WTC11 (cell line): ENCODE measurements around the gene SOX15. TPM values are rescaled to one million over a fixed set of nuclear protein-coding genes. Genes with fewer than 3 reads are reported as not detected.

Source experiments
- ATAC-seq: fragments of 200-7000 bp; cut with Tn5 transposase; 2 replicates; pipeline ENCODE4 v1.10.0; 2021; ENCODE audit warnings: mild to moderate bottlenecking, moderate library complexity
- CTCF ChIA-PET: fragments of 300-600 bp; sonication (Branson Sonifier 250); formaldehyde crosslinking; loops from one replicate; lab custom pipeline; 2021; ENCODE audit warnings: antibody characterized with exemption; lab: Charles Lee
- POLR2A ChIA-PET: fragments of 350-600 bp; sonication (Branson Sonifier 250); formaldehyde crosslinking; loops from one replicate; lab custom pipeline; 2021; ENCODE audit warnings: antibody characterized with exemption; lab: Charles Lee
- DNase-seq: peaks from one replicate; pipeline ENCODE4 v3.0.0; 2021; ENCODE audit warnings: low spot score
- H3K27ac Mint-ChIP-seq: 2 replicates; pipeline ENCODE4 v1.8.0; 2021; ENCODE audit warnings: mixed read lengths
- H3K27me3 Mint-ChIP-seq: 2 replicates; pipeline ENCODE4 v1.8.0; 2021; ENCODE audit warnings: low read depth, mild to moderate bottlenecking, moderate library complexity, mixed read lengths
- H3K36me3 Mint-ChIP-seq: 2 replicates; pipeline ENCODE4 v1.8.0; 2021; ENCODE audit warnings: mixed read lengths
- H3K4me1 Mint-ChIP-seq: 2 replicates; pipeline ENCODE4 v1.8.0; 2022; ENCODE audit warnings: mixed read lengths
- H3K4me3 Mint-ChIP-seq: 2 replicates; pipeline ENCODE4 v1.8.0; 2021; ENCODE audit warnings: mild to moderate bottlenecking, moderate library complexity, mixed read lengths
- H3K9me3 Mint-ChIP-seq: 2 replicates; pipeline ENCODE4 v1.8.0; 2021; ENCODE audit warnings: mixed read lengths
- FOXP1 ChIP-seq: sonication (generic); formaldehyde crosslinking; IDR thresholded peaks from 2 replicates; pipeline ENCODE4 v1.8.0; 2022; ENCODE audit warnings: missing genetic modification reagents, mild to moderate bottlenecking, moderate library complexity, borderline replicate concordance
- GABPB1 ChIP-seq: sonication (generic); formaldehyde crosslinking; IDR thresholded peaks from 2 replicates; pipeline ENCODE4 v1.8.1; 2023; ENCODE audit warnings: mild to moderate bottlenecking, missing genetic modification reagents
- KAT7 ChIP-seq: sonication (generic); formaldehyde crosslinking; IDR thresholded peaks from 2 replicates; pipeline ENCODE4 v1.8.1; 2023; ENCODE audit warnings: missing genetic modification reagents, mild to moderate bottlenecking, borderline replicate concordance
- NFATC4 ChIP-seq: fragments of 250-450 bp; sonication (Bioruptor Pico); IDR thresholded peaks from 2 replicates; pipeline ENCODE4 v1.9.0; 2021; ENCODE audit warnings: mild to moderate bottlenecking
- NFE2L1 ChIP-seq: sonication (generic); formaldehyde crosslinking; IDR thresholded peaks from 2 replicates; pipeline ENCODE4 v1.8.1; 2023; ENCODE audit warnings: missing genetic modification reagents
- NR3C1 ChIP-seq: sonication (generic); formaldehyde crosslinking; conservative IDR thresholded peaks from 2 replicates; pipeline ENCODE4 v1.8.1; 2023; ENCODE audit warnings: low read depth, mild to moderate bottlenecking, missing genetic modification reagents
- OVOL2 ChIP-seq: fragments of 250-450 bp; sonication (Bioruptor Pico); IDR thresholded peaks from 2 replicates; pipeline ENCODE4 v1.9.0; 2021; ENCODE audit warnings: mild to moderate bottlenecking, borderline replicate concordance
- SP1 ChIP-seq: sonication (generic); formaldehyde crosslinking; conservative IDR thresholded peaks from 2 replicates; pipeline ENCODE4 v1.8.1; 2022; ENCODE audit warnings: missing genetic modification reagents
- TEAD4 ChIP-seq: sonication (generic); formaldehyde crosslinking; IDR thresholded peaks from 2 replicates; pipeline ENCODE4 v1.8.0; 2022; ENCODE audit warnings: mild to moderate bottlenecking, missing genetic modification reagents
- ZNF138 ChIP-seq: sonication (generic); formaldehyde crosslinking; conservative IDR thresholded peaks from 2 replicates; pipeline ENCODE4 v1.8.1; 2022; ENCODE audit warnings: mild to moderate bottlenecking, moderate library complexity, missing genetic modification reagents
- ZNF232 ChIP-seq: sonication (generic); formaldehyde crosslinking; IDR thresholded peaks from 2 replicates; pipeline ENCODE4 v1.8.0; 2022; ENCODE audit warnings: mild to moderate bottlenecking, missing genetic modification reagents
- ZNF416 ChIP-seq: fragments of 250-450 bp; sonication (Bioruptor Pico); IDR thresholded peaks from 2 replicates; pipeline ENCODE4 v1.9.0; 2021; ENCODE audit warnings: mild to moderate bottlenecking, inconsistent platforms
- ZNF671 ChIP-seq: fragments of 250-450 bp; sonication (Bioruptor Pico); IDR thresholded peaks from 2 replicates; pipeline ENCODE4 v1.8.0; 2021; ENCODE audit warnings: mild to moderate bottlenecking
- total RNA-seq: library from RNA; stranded (reverse); gene quantifications from 3 replicates; pipeline ENCODE4 v1.2.3, GENCODE V29; 2021
- TF ChIP-seq, protein P1 (sequence below): sonication (generic); formaldehyde crosslinking; conservative IDR thresholded peaks from 2 replicates; pipeline ENCODE4 v1.8.1; 2022; ENCODE audit warnings: mild to moderate bottlenecking, missing genetic modification reagents
- TF ChIP-seq, protein P2 (sequence below): sonication (generic); formaldehyde crosslinking; IDR thresholded peaks from 2 replicates; pipeline ENCODE4 v1.8.0; 2022; ENCODE audit warnings: mild to moderate bottlenecking, missing genetic modification reagents
- TF ChIP-seq, protein P3 (sequence below): fragments of 250-450 bp; sonication (Bioruptor Pico); IDR thresholded peaks from 2 replicates; pipeline ENCODE4 v1.9.0; 2021; ENCODE audit warnings: mild to moderate bottlenecking, borderline replicate concordance
- TF ChIP-seq, protein P4 (sequence below): sonication (generic); formaldehyde crosslinking; conservative IDR thresholded peaks from 2 replicates; pipeline ENCODE4 v1.8.1; 2023; ENCODE audit warnings: mild to moderate bottlenecking, low read depth, missing genetic modification reagents, moderate library complexity
- TF ChIP-seq, protein P5 (sequence below): sonication (generic); formaldehyde crosslinking; IDR thresholded peaks from 2 replicates; pipeline ENCODE4 v1.8.0; 2023; ENCODE audit warnings: missing genetic modification reagents, mild to moderate bottlenecking, borderline replicate concordance
- TF ChIP-seq, protein P6 (sequence below): fragments of 200-600 bp; IDR thresholded peaks from 2 replicates; pipeline ENCODE4 v1.8.0; 2022; ENCODE audit warnings: antibody characterized with exemption

SOX15 gene
- total RNA-seq, 1 experiment from 2014 or later = 19.9 TPM

DNA sequence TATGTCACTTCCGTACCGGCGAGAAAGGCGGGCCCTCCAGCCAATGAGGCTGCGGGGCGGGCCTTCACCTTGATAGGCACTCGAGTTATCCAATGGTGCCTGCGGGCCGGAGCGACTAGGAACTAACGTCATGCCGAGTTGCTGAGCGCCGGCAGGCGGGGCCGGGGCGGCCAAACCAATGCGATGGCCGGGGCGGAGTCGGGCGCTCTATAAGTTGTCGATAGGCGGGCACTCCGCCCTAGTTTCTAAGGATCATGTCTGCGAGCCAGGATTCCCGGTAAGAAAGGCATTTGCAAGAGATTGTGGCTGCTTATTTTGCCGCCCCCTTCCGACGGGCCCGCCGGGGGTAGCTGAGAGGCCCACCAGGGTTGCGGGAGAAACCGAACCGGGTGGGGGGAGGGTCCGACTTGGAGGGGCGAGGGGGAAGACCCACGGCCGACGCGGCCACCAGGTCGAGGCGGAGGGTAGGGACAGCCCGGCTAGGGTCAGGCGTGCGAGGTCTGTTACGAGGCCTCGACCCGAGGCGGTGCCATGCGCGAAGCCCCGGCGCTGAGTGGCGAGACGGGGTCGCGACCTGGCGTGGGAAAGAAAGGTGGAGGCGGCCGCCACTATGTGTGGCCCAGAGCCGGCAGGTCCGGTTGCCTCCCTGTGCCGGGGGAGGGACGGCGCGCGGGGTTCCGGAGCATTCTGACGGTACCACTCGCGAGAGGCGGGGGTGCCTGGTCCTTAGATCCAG lies 17.1 kb downstream of the SOX15 start:
- ChIA-PET CTCF (interaction anchor here (1.2 to 3.4 kb wide), 4 partner anchors 12 to 17 kb away, joined by 5 to 22 read pairs (median 8); partner anchors contain the start of gene SOX15), POLR2A (interaction anchor here (0.6 to 3.5 kb wide), 6 partner anchors 11 to 169 kb away, joined by 3 to 22 read pairs (median 4); partner anchors contain the start of genes MPDU1, SOX15, TMEM256 and TNFSF13)
- Mint-ChIP-seq H3K27ac (peak overlapping the region; percentile 100), H3K9me3 (no peaks in the 10 kb centered on the region), H3K4me3 (peak overlapping the region; percentile 93), H3K36me3 (peaks cover 71% of the 10 kb centered on the region), H3K4me1 (peaks cover 46% of the 10 kb centered on the region), H3K27me3 (no peaks in the 10 kb centered on the region)
- peak; percentile 100 for DNase-seq
- no peak; the same call in 1 of the 2 replicates for ATAC-seq
- TF ChIP-seq TEAD4 (CRISPR knock-in tag) (0 out of 2 replicates have a peak, but pooled peaks have one; percentile 43), NR3C1 (no peak), GABPB1 (CRISPR knock-in tag) (peak; percentile 89; the same call in 1 of the 2 replicates), ZNF416 (CRISPR knock-in tag) (peak; percentile 97; the same call in 1 of the 2 replicates), ZNF232 (CRISPR knock-in tag) (peak; percentile 30; the same call in 1 of the 2 replicates), SP1 (peak; percentile 97), OVOL2 (CRISPR knock-in tag) (no peak), FOXP1 (CRISPR knock-in tag) (peak; percentile 42), ZNF138 (0 out of 2 replicates have a peak, but pooled peaks have one; percentile 17), ZNF671 (peak; percentile 90), KAT7 (0 out of 2 replicates have a peak, but pooled peaks have one; percentile 26), NFE2L1 (CRISPR knock-in tag) (peak; percentile 32; the same call in 1 of the 2 replicates), NFATC4 (peak; percentile 95)
- TF ChIP-seq, protein P1, sequence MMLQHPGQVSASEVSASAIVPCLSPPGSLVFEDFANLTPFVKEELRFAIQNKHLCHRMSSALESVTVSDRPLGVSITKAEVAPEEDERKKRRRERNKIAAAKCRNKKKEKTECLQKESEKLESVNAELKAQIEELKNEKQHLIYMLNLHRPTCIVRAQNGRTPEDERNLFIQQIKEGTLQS (CRISPR knock-in tag) = no peak
- TF ChIP-seq, protein P2, sequence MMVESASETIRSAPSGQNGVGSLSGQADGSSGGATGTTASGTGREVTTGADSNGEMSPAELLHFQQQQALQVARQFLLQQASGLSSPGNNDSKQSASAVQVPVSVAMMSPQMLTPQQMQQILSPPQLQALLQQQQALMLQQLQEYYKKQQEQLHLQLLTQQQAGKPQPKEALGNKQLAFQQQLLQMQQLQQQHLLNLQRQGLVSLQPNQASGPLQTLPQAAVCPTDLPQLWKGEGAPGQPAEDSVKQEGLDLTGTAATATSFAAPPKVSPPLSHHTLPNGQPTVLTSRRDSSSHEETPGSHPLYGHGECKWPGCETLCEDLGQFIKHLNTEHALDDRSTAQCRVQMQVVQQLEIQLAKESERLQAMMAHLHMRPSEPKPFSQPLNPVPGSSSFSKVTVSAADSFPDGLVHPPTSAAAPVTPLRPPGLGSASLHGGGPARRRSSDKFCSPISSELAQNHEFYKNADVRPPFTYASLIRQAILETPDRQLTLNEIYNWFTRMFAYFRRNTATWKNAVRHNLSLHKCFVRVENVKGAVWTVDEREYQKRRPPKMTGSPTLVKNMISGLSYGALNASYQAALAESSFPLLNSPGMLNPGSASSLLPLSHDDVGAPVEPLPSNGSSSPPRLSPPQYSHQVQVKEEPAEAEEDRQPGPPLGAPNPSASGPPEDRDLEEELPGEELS (CRISPR knock-in tag) = 0 out of 2 replicates have a peak, but pooled peaks have one; percentile 4
- TF ChIP-seq, protein P3, sequence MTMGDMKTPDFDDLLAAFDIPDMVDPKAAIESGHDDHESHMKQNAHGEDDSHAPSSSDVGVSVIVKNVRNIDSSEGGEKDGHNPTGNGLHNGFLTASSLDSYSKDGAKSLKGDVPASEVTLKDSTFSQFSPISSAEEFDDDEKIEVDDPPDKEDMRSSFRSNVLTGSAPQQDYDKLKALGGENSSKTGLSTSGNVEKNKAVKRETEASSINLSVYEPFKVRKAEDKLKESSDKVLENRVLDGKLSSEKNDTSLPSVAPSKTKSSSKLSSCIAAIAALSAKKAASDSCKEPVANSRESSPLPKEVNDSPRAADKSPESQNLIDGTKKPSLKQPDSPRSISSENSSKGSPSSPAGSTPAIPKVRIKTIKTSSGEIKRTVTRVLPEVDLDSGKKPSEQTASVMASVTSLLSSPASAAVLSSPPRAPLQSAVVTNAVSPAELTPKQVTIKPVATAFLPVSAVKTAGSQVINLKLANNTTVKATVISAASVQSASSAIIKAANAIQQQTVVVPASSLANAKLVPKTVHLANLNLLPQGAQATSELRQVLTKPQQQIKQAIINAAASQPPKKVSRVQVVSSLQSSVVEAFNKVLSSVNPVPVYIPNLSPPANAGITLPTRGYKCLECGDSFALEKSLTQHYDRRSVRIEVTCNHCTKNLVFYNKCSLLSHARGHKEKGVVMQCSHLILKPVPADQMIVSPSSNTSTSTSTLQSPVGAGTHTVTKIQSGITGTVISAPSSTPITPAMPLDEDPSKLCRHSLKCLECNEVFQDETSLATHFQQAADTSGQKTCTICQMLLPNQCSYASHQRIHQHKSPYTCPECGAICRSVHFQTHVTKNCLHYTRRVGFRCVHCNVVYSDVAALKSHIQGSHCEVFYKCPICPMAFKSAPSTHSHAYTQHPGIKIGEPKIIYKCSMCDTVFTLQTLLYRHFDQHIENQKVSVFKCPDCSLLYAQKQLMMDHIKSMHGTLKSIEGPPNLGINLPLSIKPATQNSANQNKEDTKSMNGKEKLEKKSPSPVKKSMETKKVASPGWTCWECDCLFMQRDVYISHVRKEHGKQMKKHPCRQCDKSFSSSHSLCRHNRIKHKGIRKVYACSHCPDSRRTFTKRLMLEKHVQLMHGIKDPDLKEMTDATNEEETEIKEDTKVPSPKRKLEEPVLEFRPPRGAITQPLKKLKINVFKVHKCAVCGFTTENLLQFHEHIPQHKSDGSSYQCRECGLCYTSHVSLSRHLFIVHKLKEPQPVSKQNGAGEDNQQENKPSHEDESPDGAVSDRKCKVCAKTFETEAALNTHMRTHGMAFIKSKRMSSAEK (CRISPR knock-in tag) = peak; percentile 94; the same call in 1 of the 2 replicates
- TF ChIP-seq, protein P4, sequence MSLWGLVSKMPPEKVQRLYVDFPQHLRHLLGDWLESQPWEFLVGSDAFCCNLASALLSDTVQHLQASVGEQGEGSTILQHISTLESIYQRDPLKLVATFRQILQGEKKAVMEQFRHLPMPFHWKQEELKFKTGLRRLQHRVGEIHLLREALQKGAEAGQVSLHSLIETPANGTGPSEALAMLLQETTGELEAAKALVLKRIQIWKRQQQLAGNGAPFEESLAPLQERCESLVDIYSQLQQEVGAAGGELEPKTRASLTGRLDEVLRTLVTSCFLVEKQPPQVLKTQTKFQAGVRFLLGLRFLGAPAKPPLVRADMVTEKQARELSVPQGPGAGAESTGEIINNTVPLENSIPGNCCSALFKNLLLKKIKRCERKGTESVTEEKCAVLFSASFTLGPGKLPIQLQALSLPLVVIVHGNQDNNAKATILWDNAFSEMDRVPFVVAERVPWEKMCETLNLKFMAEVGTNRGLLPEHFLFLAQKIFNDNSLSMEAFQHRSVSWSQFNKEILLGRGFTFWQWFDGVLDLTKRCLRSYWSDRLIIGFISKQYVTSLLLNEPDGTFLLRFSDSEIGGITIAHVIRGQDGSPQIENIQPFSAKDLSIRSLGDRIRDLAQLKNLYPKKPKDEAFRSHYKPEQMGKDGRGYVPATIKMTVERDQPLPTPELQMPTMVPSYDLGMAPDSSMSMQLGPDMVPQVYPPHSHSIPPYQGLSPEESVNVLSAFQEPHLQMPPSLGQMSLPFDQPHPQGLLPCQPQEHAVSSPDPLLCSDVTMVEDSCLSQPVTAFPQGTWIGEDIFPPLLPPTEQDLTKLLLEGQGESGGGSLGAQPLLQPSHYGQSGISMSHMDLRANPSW = no peak
- TF ChIP-seq, protein P5, sequence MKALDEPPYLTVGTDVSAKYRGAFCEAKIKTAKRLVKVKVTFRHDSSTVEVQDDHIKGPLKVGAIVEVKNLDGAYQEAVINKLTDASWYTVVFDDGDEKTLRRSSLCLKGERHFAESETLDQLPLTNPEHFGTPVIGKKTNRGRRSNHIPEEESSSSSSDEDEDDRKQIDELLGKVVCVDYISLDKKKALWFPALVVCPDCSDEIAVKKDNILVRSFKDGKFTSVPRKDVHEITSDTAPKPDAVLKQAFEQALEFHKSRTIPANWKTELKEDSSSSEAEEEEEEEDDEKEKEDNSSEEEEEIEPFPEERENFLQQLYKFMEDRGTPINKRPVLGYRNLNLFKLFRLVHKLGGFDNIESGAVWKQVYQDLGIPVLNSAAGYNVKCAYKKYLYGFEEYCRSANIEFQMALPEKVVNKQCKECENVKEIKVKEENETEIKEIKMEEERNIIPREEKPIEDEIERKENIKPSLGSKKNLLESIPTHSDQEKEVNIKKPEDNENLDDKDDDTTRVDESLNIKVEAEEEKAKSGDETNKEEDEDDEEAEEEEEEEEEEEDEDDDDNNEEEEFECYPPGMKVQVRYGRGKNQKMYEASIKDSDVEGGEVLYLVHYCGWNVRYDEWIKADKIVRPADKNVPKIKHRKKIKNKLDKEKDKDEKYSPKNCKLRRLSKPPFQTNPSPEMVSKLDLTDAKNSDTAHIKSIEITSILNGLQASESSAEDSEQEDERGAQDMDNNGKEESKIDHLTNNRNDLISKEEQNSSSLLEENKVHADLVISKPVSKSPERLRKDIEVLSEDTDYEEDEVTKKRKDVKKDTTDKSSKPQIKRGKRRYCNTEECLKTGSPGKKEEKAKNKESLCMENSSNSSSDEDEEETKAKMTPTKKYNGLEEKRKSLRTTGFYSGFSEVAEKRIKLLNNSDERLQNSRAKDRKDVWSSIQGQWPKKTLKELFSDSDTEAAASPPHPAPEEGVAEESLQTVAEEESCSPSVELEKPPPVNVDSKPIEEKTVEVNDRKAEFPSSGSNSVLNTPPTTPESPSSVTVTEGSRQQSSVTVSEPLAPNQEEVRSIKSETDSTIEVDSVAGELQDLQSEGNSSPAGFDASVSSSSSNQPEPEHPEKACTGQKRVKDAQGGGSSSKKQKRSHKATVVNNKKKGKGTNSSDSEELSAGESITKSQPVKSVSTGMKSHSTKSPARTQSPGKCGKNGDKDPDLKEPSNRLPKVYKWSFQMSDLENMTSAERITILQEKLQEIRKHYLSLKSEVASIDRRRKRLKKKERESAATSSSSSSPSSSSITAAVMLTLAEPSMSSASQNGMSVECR (CRISPR knock-in tag) = no peak; the same call in 1 of the 2 replicates
- TF ChIP-seq, protein P6, sequence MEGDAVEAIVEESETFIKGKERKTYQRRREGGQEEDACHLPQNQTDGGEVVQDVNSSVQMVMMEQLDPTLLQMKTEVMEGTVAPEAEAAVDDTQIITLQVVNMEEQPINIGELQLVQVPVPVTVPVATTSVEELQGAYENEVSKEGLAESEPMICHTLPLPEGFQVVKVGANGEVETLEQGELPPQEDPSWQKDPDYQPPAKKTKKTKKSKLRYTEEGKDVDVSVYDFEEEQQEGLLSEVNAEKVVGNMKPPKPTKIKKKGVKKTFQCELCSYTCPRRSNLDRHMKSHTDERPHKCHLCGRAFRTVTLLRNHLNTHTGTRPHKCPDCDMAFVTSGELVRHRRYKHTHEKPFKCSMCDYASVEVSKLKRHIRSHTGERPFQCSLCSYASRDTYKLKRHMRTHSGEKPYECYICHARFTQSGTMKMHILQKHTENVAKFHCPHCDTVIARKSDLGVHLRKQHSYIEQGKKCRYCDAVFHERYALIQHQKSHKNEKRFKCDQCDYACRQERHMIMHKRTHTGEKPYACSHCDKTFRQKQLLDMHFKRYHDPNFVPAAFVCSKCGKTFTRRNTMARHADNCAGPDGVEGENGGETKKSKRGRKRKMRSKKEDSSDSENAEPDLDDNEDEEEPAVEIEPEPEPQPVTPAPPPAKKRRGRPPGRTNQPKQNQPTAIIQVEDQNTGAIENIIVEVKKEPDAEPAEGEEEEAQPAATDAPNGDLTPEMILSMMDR = no peak
